Activated T-cell treated with anti-CD3 and anti-CD28 coated beads, Interleukin-2, amount 50 U/mL, for 72 hours (primary cell): Measurements from ENCODE around the gene IZUMO4. TPM values are rescaled to one million over a fixed set of nuclear protein-coding genes. Genes with fewer than 3 reads are reported as not detected.

ENCODE experiments used
- ATAC-seq, 2 donors: fragments of 150-1000 bp; cut with Tn5 transposase; replicated peaks in 1 of 2; 2 replicates each; pipeline ENCODE4 v1.10.0; 2021; ENCODE audit warnings: moderate library complexity in 2 of 2, mild to moderate bottlenecking in 1 of 2
- DNase-seq, 2 donors: peaks; one replicate each; pipeline ENCODE4 v3.0.0; 2021 to 2022; ENCODE audit warnings: mixed read lengths in 1 of 2
- H3K27ac Mint-ChIP-seq: one replicate; pipeline ENCODE4 v1.8.0; 2022; ENCODE audit warnings: mild to moderate bottlenecking, moderate library complexity, mixed read lengths
- H3K27me3 Mint-ChIP-seq: one replicate; pipeline ENCODE4 v1.8.0; 2022; ENCODE audit warnings: low read depth, mixed read lengths
- H3K36me3 Mint-ChIP-seq, 2 donors: one replicate each; pipeline ENCODE4 v1.8.0; 2022; ENCODE audit warnings: mixed read lengths in 2 of 2, mild to moderate bottlenecking in 1 of 2; ENCODE audit not compliant: insufficient read depth in 2 of 2
- H3K4me1 Mint-ChIP-seq: one replicate; pipeline ENCODE4 v1.8.0; 2022; ENCODE audit warnings: low read depth, mixed read lengths
- H3K4me3 Mint-ChIP-seq, 2 donors: one replicate each; pipeline ENCODE4 v1.8.0; 2022; ENCODE audit warnings: mild to moderate bottlenecking in 2 of 2, mixed read lengths in 2 of 2, moderate library complexity in 2 of 2
- H3K9me3 Mint-ChIP-seq, 2 donors: one replicate each; pipeline ENCODE4 v1.8.0; 2022; ENCODE audit warnings: mixed read lengths in 2 of 2
- total RNA-seq, 2 donors: library from RNA; stranded (reverse); gene quantifications; one replicate each; pipeline ENCODE4 v1.2.3, GENCODE V29; 2022

Gene IZUMO4
- total RNA-seq, 2 donors from 2014 or later, result 28.5 to 36.9 TPM

- H3K9me3 Mint-ChIP-seq, result no peaks in the 10 kb centered on the region
- H3K36me3 Mint-ChIP-seq, result peaks cover 2% of the 10 kb centered on the region in 2 donors
- H3K4me3 Mint-ChIP-seq, result no peak overlapping the region
- H3K27ac Mint-ChIP-seq, result no peak overlapping the region
- ATAC-seq, result no peak
- no peaks in the 10 kb centered on the region for H3K4me1 Mint-ChIP-seq
- no peaks in the 10 kb centered on the region for H3K27me3 Mint-ChIP-seq
- DNase-seq, result no peak
Observed at GRCh38 chr19:2132731-2133490, 36.2 kb downstream of the IZUMO4 start.

GRCh38 chr19:2135474-2136402 is 39.0 kb downstream of the IZUMO4 start:
- Mint-ChIP-seq H3K27ac (no peak overlapping the region), H3K27me3 (no peaks in the 10 kb centered on the region), H3K9me3 (no peaks in the 10 kb centered on the region), H3K36me3 (peaks cover 2 to 3% of the 10 kb centered on the region in 2 donors), H3K4me3 (no peak overlapping the region), H3K4me1 (no peaks in the 10 kb centered on the region)
- DNase-seq (no peak), ATAC-seq (no peak)

GRCh38 chr19:2136796-2137195 is 40.1 kb downstream of the IZUMO4 start:
- DNase-seq (no peak), ATAC-seq (no peak)
- Mint-ChIP-seq H3K4me3 (no peak overlapping the region), H3K27ac (no peak overlapping the region), H3K9me3 (no peaks in the 10 kb centered on the region), H3K27me3 (no peaks in the 10 kb centered on the region), H3K4me1 (no peaks in the 10 kb centered on the region), H3K36me3 (peaks cover 2 to 3% of the 10 kb centered on the region in 2 donors)

DNA sequence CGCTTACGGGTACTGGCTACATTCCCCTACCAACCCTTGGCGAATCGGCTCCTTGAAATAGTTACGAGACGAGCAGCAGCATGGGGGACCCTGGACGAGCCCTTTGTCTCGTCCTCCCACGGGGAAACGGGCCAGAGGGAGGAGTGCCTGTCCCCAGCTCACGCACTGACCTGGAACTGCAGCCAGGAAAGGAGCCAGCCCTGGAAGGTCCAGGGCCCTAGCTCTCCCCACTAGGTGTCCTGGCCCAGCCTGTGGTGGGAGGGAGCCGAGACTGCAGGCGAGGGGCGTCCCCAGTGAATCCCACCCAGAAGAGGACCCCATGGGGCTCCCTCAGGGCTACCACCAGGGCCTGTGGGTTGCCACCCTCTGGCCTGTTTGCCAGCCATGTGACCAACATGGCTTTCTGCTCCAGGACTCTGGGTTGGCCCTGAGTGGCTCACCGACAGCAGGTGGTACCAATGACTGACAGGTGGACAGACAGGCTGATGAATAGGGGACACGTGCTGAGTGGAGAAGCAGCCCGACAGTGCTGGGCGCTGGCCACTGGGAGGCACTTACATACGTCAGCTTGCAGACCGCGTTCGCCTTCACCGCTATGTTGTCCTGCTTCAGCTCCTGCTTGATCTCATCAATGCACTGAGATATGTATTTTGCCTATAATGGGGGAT is 41.5 kb downstream of the IZUMO4 start:
- ATAC-seq, result no peak
- Mint-ChIP-seq H3K4me3 (no peak overlapping the region), H3K27ac (no peak overlapping the region), H3K4me1 (no peaks in the 10 kb centered on the region), H3K9me3 (no peaks in the 10 kb centered on the region), H3K27me3 (no peaks in the 10 kb centered on the region), H3K36me3 (peaks cover 2 to 3% of the 10 kb centered on the region in 2 donors)
- no peak for DNase-seq

GRCh38 chr19:2139385-2140137 is 42.8 kb downstream of the IZUMO4 start:
- Mint-ChIP-seq H3K27ac (no peak overlapping the region), H3K27me3 (no peaks in the 10 kb centered on the region), H3K4me1 (no peaks in the 10 kb centered on the region), H3K4me3 (no peak overlapping the region), H3K9me3 (no peaks in the 10 kb centered on the region), H3K36me3 (peaks cover 2 to 3% of the 10 kb centered on the region in 2 donors)
- ATAC-seq (no peak), DNase-seq (no peak)

- Mint-ChIP-seq H3K36me3 (peaks cover 2 to 4% of the 10 kb centered on the region in 2 donors), H3K4me3 (no peak overlapping the region), H3K9me3 (no peaks in the 10 kb centered on the region), H3K27ac (no peak overlapping the region), H3K27me3 (no peaks in the 10 kb centered on the region), H3K4me1 (peaks cover 4% of the 10 kb centered on the region)
- ATAC-seq, result no peak
- no peak for DNase-seq
Observed at GRCh38 chr19:2140138-2140569, 43.4 kb downstream of the IZUMO4 start.

DNA sequence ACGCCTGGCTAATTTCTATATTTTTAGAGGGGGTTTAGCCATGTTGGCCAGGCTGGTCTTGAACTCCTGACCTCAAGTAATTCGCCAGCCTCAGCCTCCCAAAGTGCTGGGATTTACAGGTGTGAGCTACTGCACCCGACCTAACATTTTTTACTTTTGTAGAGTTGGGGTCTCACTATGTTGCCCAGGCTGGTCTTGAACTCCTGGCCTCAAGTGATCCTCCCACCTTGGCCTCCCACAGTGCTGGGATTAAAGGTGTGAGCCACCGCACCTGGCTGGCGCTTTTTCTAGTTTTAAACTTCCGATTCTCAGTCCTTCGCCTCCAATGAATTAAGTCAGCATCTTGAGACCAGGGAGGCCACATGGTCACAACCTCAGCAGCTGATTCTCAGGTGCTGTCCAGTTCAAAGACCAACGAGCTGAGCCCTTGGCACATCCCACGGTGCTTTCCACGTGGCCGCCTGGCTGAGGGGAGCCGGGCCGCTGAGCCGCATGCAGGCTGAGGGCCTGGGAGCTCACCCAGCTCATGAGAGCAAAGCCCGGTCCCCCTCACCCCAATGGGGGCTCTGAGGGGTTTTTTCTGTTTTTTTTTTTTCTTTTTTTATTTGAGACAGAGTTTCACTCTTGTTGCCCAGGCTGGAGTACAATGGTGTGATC is 45.6 kb downstream of the IZUMO4 start:
- H3K27ac Mint-ChIP-seq, result no peak overlapping the region
- peaks cover 25% of the 10 kb centered on the region for H3K4me1 Mint-ChIP-seq
- H3K36me3 Mint-ChIP-seq, result peaks cover 2 to 4% of the 10 kb centered on the region in 2 donors
- no peak overlapping the region for H3K4me3 Mint-ChIP-seq
- no peak for DNase-seq
- H3K27me3 Mint-ChIP-seq, result no peaks in the 10 kb centered on the region
- no peak for ATAC-seq
- no peaks in the 10 kb centered on the region for H3K9me3 Mint-ChIP-seq

- H3K9me3 Mint-ChIP-seq, result no peaks in the 10 kb centered on the region
- DNase-seq, result no peak
- no peaks in the 10 kb centered on the region for H3K27me3 Mint-ChIP-seq
- H3K4me3 Mint-ChIP-seq, result no peak overlapping the region
- no peak overlapping the region for H3K27ac Mint-ChIP-seq
- no peak for ATAC-seq
- H3K36me3 Mint-ChIP-seq, result peaks cover 0 to 5% of the 10 kb centered on the region in 2 donors
- H3K4me1 Mint-ChIP-seq, result peaks cover 44% of the 10 kb centered on the region
Observed at GRCh38 chr19:2144190-2144589, 47.5 kb downstream of the IZUMO4 start.

GRCh38 chr19:2145831-2146241 is 49.1 kb downstream of the IZUMO4 start:
- H3K4me1 Mint-ChIP-seq, result peaks cover 53% of the 10 kb centered on the region
- no peaks in the 10 kb centered on the region for H3K27me3 Mint-ChIP-seq
- H3K9me3 Mint-ChIP-seq, result no peaks in the 10 kb centered on the region
- peak overlapping the region; percentile 40 for H3K27ac Mint-ChIP-seq
- no peak for DNase-seq
- ATAC-seq, result peak; percentile 13 to 26
- peak overlapping the region; percentile 40 to 55 for H3K4me3 Mint-ChIP-seq
- H3K36me3 Mint-ChIP-seq, result peaks cover 0 to 3% of the 10 kb centered on the region in 2 donors

DNA sequence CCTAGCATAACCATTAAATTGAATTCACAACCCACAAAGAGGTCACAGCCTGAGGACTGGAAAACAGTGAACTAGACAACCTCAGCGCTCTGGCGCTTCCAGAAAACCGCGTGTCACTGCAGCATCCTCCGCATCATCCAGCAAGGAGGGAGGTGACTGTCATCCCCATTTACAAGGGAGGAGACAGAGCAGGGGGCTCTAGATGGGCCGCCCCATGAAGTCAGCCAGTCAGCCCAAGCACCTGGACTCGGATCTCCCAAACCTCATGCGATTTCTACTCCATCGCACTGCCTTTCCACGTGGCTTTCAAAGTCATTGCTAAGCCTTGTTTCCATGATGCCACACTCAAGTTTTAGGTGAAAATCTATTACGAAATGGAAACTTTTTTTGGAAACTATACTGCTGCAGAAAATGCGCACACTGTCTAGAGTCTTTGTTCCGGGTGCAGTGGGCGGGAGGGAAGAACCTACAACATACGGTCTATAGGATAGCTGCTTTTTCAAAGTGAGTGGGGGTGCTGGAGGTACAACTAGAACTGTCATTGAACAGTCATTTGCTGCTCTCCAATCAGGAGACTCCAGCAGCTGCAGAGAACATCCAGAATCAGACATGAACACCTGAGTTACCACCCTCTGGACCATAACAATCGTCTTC is 51.9 kb downstream of the IZUMO4 start:
- ATAC-seq, result no peak
- no peak for DNase-seq
- H3K4me1 Mint-ChIP-seq, result peaks cover 60% of the 10 kb centered on the region
- H3K27ac Mint-ChIP-seq, result peak overlapping the region; percentile 88
- peaks cover 0 to 3% of the 10 kb centered on the region in 2 donors for H3K36me3 Mint-ChIP-seq
- H3K27me3 Mint-ChIP-seq, result no peaks in the 10 kb centered on the region
- no peaks in the 10 kb centered on the region for H3K9me3 Mint-ChIP-seq
- H3K4me3 Mint-ChIP-seq, result peak overlapping the region; percentile 82 to 91
